HepG2 (cell line): ENCODE measurements around the gene ART5. TPM values are rescaled to one million over a fixed set of nuclear protein-coding genes. Genes with fewer than 3 reads are reported as not detected.

Experiments
- ATAC-seq: fragments of 200-7000 bp; cut with Tn5 transposase; 3 replicates; pipeline ENCODE4 v1.9.1; 2020; ENCODE audit warnings: mild to moderate bottlenecking, moderate library complexity
- BruUV-seq: library from RNA; stranded (reverse); fragments of 400-500 nt; replicated peaks from 2 replicates; lab custom pipeline; 2021; lab: Mats Ljungman, UMichigan
- CTCF ChIA-PET: fragments of 300-600 bp; formaldehyde crosslinking; extraction: SDS; loops from one replicate; lab custom pipeline; 2021; ENCODE audit warnings: low total read pairs, inconsistent platforms, low intra/inter-chr PET ratio; lab: Yijun Ruan, JAX
- POLR2A ChIA-PET: fragments of 350-600 bp; sonication (Branson Sonifier 250); formaldehyde crosslinking; loops from one replicate; lab custom pipeline; 2020; ENCODE audit warnings: antibody characterized with exemption, inconsistent platforms; lab: Yijun Ruan, JAX
- DNase-seq: peaks from one replicate; pipeline ENCODE4 v3.0.0-alpha.2; 2015; ENCODE audit warnings: low spot score
- FAIRE-seq: peaks from 3 replicates; lab custom pipeline; 2011; peaks lifted over from hg19 to GRCh38; lab: Jason Lieb, UNC
- H2AFZ ChIP-seq: one replicate; pipeline ENCODE4 v1.6.1; 2011; ENCODE audit warnings: low read length, inconsistent platforms
- H3K27ac ChIP-seq: fragments of 300-600 bp; 3 replicates; pipeline ENCODE4 v1.8.0; 2011; ENCODE audit warnings: mixed run types, mild to moderate bottlenecking, mixed read lengths, low read length, inconsistent platforms; ENCODE audit not compliant: insufficient read depth; ENCODE audit errors: extremely low read length
- H3K27me3 ChIP-seq, 2 experiments: fragments of 200-600 bp in 1 of 2; 2 replicates in 1 of 2; 3 replicates in 1 of 2; pipeline versions ENCODE4 v1.6.0 to v1.8.0; 2011; ENCODE audit warnings: low read length in 2 of 2, mild to moderate bottlenecking in 2 of 2, moderate library complexity in 2 of 2, inconsistent platforms in 1 of 2; ENCODE audit not compliant: insufficient read depth in 2 of 2, control insufficient read depth in 1 of 2
- H3K36me3 ChIP-seq, 2 experiments: fragments of 200-600 bp in 1 of 2; replicated peaks in 1 of 2; 2 replicates in 1 of 2; 3 replicates in 1 of 2; pipeline versions ENCODE4 v1.5.1 to v1.8.0; 2011; ENCODE audit warnings: low read length in 2 of 2, inconsistent platforms in 1 of 2; ENCODE audit not compliant: insufficient read depth in 2 of 2, control insufficient read depth in 1 of 2
- H3K4me1 ChIP-seq: 2 replicates; pipeline ENCODE4 v1.5.1; 2012; ENCODE audit warnings: low read length, inconsistent platforms; ENCODE audit not compliant: insufficient read depth
- H3K4me2 ChIP-seq: 2 replicates; pipeline ENCODE4 v1.6.0; 2011; ENCODE audit warnings: low read depth, low read length, inconsistent platforms
- H3K4me3 ChIP-seq, 3 experiments: fragments of 200-600 bp in 1 of 3; sonication (generic), shearing (Covaris generic) in 1 of 3; replicated peaks in 1 of 3; 2 replicates each; pipeline ENCODE4 v1.5.1; 2011 to 2016; ENCODE audit warnings: low read length in 3 of 3, inconsistent platforms in 2 of 3, low read depth in 2 of 3, mild to moderate bottlenecking in 2 of 3, control low read depth in 1 of 3, mixed read lengths in 1 of 3; ENCODE audit not compliant: insufficient read depth in 1 of 3
- H3K79me2 ChIP-seq: one replicate; pipeline ENCODE4 v1.6.1; 2011; ENCODE audit warnings: low read length, inconsistent platforms; ENCODE audit not compliant: insufficient read depth
- H3K9ac ChIP-seq: 2 replicates; pipeline ENCODE4 v1.6.0; 2011; ENCODE audit warnings: mild to moderate bottlenecking, low read depth, low read length, inconsistent platforms; ENCODE audit not compliant: insufficient read depth
- H3K9me3 ChIP-seq: 2 replicates; pipeline ENCODE4 v1.5.1; 2012; ENCODE audit warnings: mild to moderate bottlenecking, low read length
- H4K20me1 ChIP-seq: 2 replicates; pipeline ENCODE4 v1.6.0; 2011; ENCODE audit warnings: inconsistent platforms, mild to moderate bottlenecking, low read length, moderate library complexity; ENCODE audit not compliant: insufficient read depth
- NAIF1 ChIP-seq: sonication (generic); formaldehyde crosslinking; IDR thresholded peaks from 2 replicates; pipeline ENCODE4 v1.5.0; 2020; ENCODE audit warnings: mild to moderate bottlenecking, missing genetic modification reagents, borderline replicate concordance
- REPIN1 ChIP-seq: sonication (generic); formaldehyde crosslinking; IDR thresholded peaks from 2 replicates; pipeline ENCODE4 v1.8.0; 2022; ENCODE audit warnings: missing genetic modification reagents, low read depth, mild to moderate bottlenecking, borderline replicate concordance
- TAF15 ChIP-seq: fragments of 200-400 bp; formaldehyde crosslinking; IDR thresholded peaks from one replicate; pipeline ENCODE4 v1.6.1; 2018; ENCODE audit warnings: mild to moderate bottlenecking, low read depth, low read length; ENCODE audit not compliant: poor library complexity, severe bottlenecking
- TEAD2 ChIP-seq: sonication (generic); formaldehyde crosslinking; IDR thresholded peaks from 2 replicates; pipeline ENCODE4 v1.9.0; 2021; ENCODE audit warnings: missing genetic modification reagents
- YEATS4 ChIP-seq: sonication (generic); formaldehyde crosslinking; IDR thresholded peaks from 2 replicates; pipeline ENCODE4 v1.4.0; 2020; ENCODE audit warnings: missing genetic modification reagents, borderline replicate concordance
- ZKSCAN1 ChIP-seq: fragments of 150-350 bp; IDR thresholded peaks from 2 replicates; pipeline ENCODE4 v1.6.1; 2014; ENCODE audit warnings: low read length
- ZNF256 ChIP-seq: sonication (generic); formaldehyde crosslinking; conservative IDR thresholded peaks from 2 replicates; pipeline ENCODE4 v1.4.0; 2020; ENCODE audit warnings: missing genetic modification reagents
- ZNF431 ChIP-seq: sonication (generic); formaldehyde crosslinking; IDR thresholded peaks from 2 replicates; pipeline ENCODE4 v1.9.0; 2022; ENCODE audit warnings: missing genetic modification reagents, low read depth, mild to moderate bottlenecking, borderline replicate concordance
- ZNF562 ChIP-seq: sonication (generic); formaldehyde crosslinking; IDR thresholded peaks from 2 replicates; pipeline ENCODE4 v1.8.0; 2022; ENCODE audit warnings: missing genetic modification reagents, borderline replicate concordance
- ZNF703 ChIP-seq: sonication (generic); formaldehyde crosslinking; IDR thresholded peaks from 2 replicates; pipeline ENCODE4 v1.5.1; 2020; ENCODE audit warnings: missing genetic modification reagents, mild to moderate bottlenecking, moderate library complexity, borderline replicate concordance
- ZSCAN12 ChIP-seq: sonication (generic); formaldehyde crosslinking; IDR thresholded peaks from 2 replicates; pipeline ENCODE4 v1.9.0; 2021; ENCODE audit warnings: mild to moderate bottlenecking, missing genetic modification reagents
- ZSCAN20 ChIP-seq: sonication (generic); formaldehyde crosslinking; IDR thresholded peaks from 2 replicates; pipeline ENCODE4 v1.4.0; 2020; ENCODE audit warnings: missing genetic modification reagents, mild to moderate bottlenecking, borderline replicate concordance
- WGBS: methylation state at CpG from one replicate; pipeline ENCODE4 v1.1.6; 2017; ENCODE audit warnings: low lambda C conversion rate; 5-methylcytosine and 5-hydroxymethylcytosine counted together
- in situ Hi-C: cut with HindIII; loops from 2 replicates; pipeline ENCODE4 v1.10.0; 2017; ENCODE audit warnings: low pct_unique_long_range_greater_than_20kb; ENCODE audit not compliant: extremely low pct_ligation_motif_present
- intact Hi-C: fragments of 100-400 bp; cut with micrococcal nuclease; formaldehyde crosslinking; loops from one replicate; pipeline ENCODE4 v1.10.0; 2022; ENCODE audit not compliant: unreplicated experiment
- polyA plus RNA-seq, 8 experiments: library from polyadenylated mRNA; depleted of rRNA in 3 of 8; stranded (reverse) in 7 of 8; unstranded in 1 of 8; fragments of >200 nt; fragmentation: Illumina TruSeq in 4 of 8; extraction: Trizol in 4 of 8; gene quantifications; 2 replicates each; pipeline versions ENCODE4 v1.2.1 to v1.2.3, GENCODE V29; 2011 to 2016; ENCODE audit warnings: low read depth in 4 of 8, missing spikeins in 1 of 8, mixed read lengths in 1 of 8; ENCODE audit not compliant: insufficient read depth in 1 of 8
- total RNA-seq, 5 experiments: library from RNA; depleted of rRNA; stranded (reverse); fragments of >200 nt; fragmentation: Illumina TruSeq; extraction: Trizol; gene quantifications; 2 replicates each; pipeline ENCODE4 v1.2.3, GENCODE V29; 2016; ENCODE audit warnings: low read depth in 1 of 5
- TF ChIP-seq, protein P1 (sequence below): sonication (generic); formaldehyde crosslinking; IDR thresholded peaks from 2 replicates; pipeline ENCODE4 v1.8.1; 2023; ENCODE audit warnings: mild to moderate bottlenecking, missing genetic modification reagents, borderline replicate concordance

The ART5 gene
- total and polyA plus RNA-seq, 2 of the 13 experiments (the other 11 are each of a cell fraction or from before 2014, with no cell fraction given) = 0.55 to 0.93 TPM

DNA sequence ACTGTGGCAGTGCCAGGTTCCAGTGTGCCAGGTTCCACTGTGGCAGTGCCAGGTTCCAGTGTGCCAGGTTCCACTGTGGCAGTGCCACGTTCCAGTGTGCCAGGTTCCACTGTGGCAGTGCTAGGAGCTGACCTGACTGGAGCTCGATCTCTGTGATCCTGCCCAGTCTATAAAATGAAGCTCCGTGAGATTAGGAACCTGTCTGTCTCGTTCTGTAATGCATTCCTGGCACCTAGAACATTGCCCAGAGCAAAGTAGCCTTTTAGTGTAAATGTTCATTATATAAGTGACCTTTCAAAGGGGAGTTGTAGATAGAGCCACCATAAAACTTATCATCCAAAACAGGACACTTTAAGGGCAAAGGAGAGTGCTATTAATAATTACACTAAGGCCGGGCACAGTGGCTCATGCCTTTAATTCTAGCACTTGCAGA lies 36.0 kb downstream of the ART5 start (continued):
- TF ChIP-seq ZSCAN20 (CRISPR knock-in tag) (no peak), ZNF562 (no peak), ZNF703 (CRISPR knock-in tag) (no peak), ZNF256 (CRISPR knock-in tag) (no peak), TEAD2 (CRISPR knock-in tag) (no peak), NAIF1 (CRISPR knock-in tag) (no peak), ZNF431 (CRISPR knock-in tag) (no peak), REPIN1 (CRISPR knock-in tag) (no peak), ZSCAN12 (CRISPR knock-in tag) (no peak), ZKSCAN1 (no peak), TAF15 (no peak)
- TF ChIP-seq, protein P1, sequence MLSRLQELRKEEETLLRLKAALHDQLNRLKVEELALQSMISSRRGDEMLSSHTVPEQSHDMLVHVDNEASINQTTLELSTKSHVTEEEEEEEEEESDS (CRISPR knock-in tag) = no peak

- no peak for ATAC-seq
- intact Hi-C loops = loop anchor here (10.0 kb wide), 1 partner anchor 150 kb away; no protein-coding TSS in a partner anchor
- H3K9me3 ChIP-seq = no peaks in the 10 kb centered on the region
- in situ Hi-C loops = no loop called here
- no peaks in the 10 kb centered on the region for H3K36me3 ChIP-seq
- H3K79me2 ChIP-seq = no peaks in the 10 kb centered on the region
- FAIRE-seq = no peak
- no peaks in the 10 kb centered on the region for H3K4me1 ChIP-seq
- no peak for DNase-seq
- no peak overlapping the region for H2AFZ ChIP-seq
- no peak overlapping the region for H3K4me2 ChIP-seq
- WGBS = 43% methylated on average over 3 of the region's 3 CpGs
- no peak overlapping the region for H3K4me3 ChIP-seq
- H3K9ac ChIP-seq = no peak overlapping the region
- no TSS peak for BruUV-seq
- POLR2A ChIA-PET = no interaction called here
- no peaks in the 10 kb centered on the region; the same call in 1 of the 2 replicates for H4K20me1 ChIP-seq
- peaks cover under 1 to 13% of the 10 kb centered on the region in 2 experiments; a peak in 3 of 5 replicates for H3K27me3 ChIP-seq
- no peak overlapping the region for H3K27ac ChIP-seq
- CTCF ChIA-PET = no interaction called here
- no peak for TF ChIP-seq YEATS4 (CRISPR knock-in tag)
These were observed 36.5 kb downstream of the ART5 start for GRCh38 chr11:3605283-3605662.
